ENCODE measurements around the gene DPYSL3. TPM values are rescaled to one million over a fixed set of nuclear protein-coding genes. Genes with fewer than 3 reads are reported as not detected.

DPYSL3 gene
- total RNA-seq, 2 donors from 2014 or later, result 161 to 255 TPM

DNA sequence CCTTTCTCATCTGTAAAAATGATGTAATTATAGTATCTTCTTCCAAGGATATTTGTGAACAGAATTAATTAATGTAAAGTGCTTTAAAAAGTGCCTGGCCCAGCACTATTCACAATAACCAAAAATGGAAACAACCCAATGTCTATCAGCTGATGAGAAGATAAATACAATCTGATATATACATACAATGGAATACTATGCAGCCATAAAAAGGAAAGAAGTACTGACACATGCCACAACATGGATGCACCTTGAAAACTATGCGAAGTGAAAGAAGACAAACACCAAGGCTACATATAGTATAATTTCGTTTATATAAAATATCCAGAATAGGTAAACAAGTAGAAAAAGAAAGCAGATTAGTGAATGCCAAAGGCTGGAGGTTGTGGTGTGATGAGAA is 24.1 kb downstream of the DPYSL3 start:
- Histone ChIP-seq H3K27ac (peak overlapping the region; percentile 85 to 92), H3K4me1 (ENCODE audit: control insufficient read depth in 1 of 2, low read depth in 2 of 2) (peaks cover 38 to 42% of the 10 kb centered on the region in 2 donors), H3K9me3 (no peaks in the 10 kb centered on the region), H3K36me3 (no peaks in the 10 kb centered on the region), H3K27me3 (replicated peaks; ENCODE audit: insufficient read depth) (no peaks in the 10 kb centered on the region), H3K4me3 (no peak overlapping the region)
- no peak for DNase-seq (ENCODE audit: low spot score)
- ATAC-seq (ENCODE audit: insufficient number of reproducible peaks, low FRiP score, low read depth), result no peak
- TF ChIP-seq CTCF (IDR thresholded peaks at IDR 0.05), result no peak

- no peak for ATAC-seq (ENCODE audit: insufficient number of reproducible peaks, low FRiP score, low read depth)
Measured at GRCh38 chr5:147485046-147485445, 24.8 kb downstream of the DPYSL3 start.

GRCh38 chr5:147484708-147485020 is 25.2 kb downstream of the DPYSL3 start:
- ATAC-seq (ENCODE audit: insufficient number of reproducible peaks, low FRiP score, low read depth) (no peak), DNase-seq (ENCODE audit: low spot score) (no peak)
- peak overlapping the region; percentile 54 for H3K4me3 ChIP-seq
- peaks cover 44 to 49% of the 10 kb centered on the region in 2 donors for H3K4me1 ChIP-seq (ENCODE audit: control insufficient read depth in 1 of 2, low read depth in 2 of 2)
- H3K9me3 ChIP-seq, result no peaks in the 10 kb centered on the region
- no peaks in the 10 kb centered on the region for H3K27me3 ChIP-seq (replicated peaks; ENCODE audit: insufficient read depth)
- H3K27ac ChIP-seq, result peak overlapping the region; percentile 85 to 92
- no peak for TF ChIP-seq CTCF (IDR thresholded peaks at IDR 0.05)
- H3K36me3 ChIP-seq, result no peaks in the 10 kb centered on the region

More at GRCh38 chr5:147485046-147485445, 24.8 kb downstream of the DPYSL3 start:
- Histone ChIP-seq H3K9me3 (no peaks in the 10 kb centered on the region), H3K4me1 (ENCODE audit: control insufficient read depth in 1 of 2, low read depth in 2 of 2) (peaks cover 41 to 45% of the 10 kb centered on the region in 2 donors), H3K4me3 (peak overlapping the region; percentile 54), H3K27ac (peak overlapping the region; percentile 85 to 92), H3K36me3 (no peaks in the 10 kb centered on the region), H3K27me3 (replicated peaks; ENCODE audit: insufficient read depth) (no peaks in the 10 kb centered on the region)
- no peak for DNase-seq (ENCODE audit: low spot score)
- TF ChIP-seq CTCF (IDR thresholded peaks at IDR 0.05), result no peak

DNA sequence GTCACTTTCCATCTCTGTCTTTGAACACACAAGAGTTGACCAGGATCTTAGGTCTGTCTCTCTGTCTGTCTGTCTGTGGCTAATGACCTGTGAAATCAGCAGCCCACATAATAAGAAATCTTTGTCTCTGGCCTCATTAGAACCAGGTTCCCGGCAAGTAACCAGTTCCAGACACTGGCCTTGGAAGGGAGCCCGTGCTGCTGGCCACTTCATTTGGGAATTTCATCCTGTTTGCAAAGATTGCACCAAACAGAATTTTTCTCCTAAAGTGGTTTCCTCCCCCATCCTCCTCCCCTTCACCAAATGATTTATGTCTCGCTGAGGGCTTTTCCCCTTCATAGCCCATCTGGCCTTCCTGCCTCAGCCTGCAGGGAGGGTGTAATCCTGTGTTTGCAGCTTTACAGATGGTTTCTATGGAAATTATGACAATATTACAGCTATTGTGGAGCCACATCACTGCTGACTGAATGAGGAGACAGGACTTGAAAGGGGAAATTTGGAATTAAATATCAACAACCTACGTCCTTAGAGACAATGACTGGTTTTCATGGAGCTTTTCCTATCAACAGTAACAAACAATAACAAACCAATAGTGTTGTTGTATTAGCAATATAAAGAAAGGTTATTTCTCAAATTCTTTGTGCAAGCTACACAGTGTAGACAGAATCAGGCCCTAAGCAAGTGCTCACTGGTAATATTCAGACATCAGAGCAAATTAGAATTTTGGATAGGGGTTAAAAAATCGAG is 25.7 kb downstream of the DPYSL3 start:
- H3K36me3 ChIP-seq, result no peaks in the 10 kb centered on the region
- peak; percentile 24 for DNase-seq (ENCODE audit: low spot score)
- no peaks in the 10 kb centered on the region for H3K27me3 ChIP-seq (replicated peaks; ENCODE audit: insufficient read depth)
- peak; percentile 42 for ATAC-seq (ENCODE audit: insufficient number of reproducible peaks, low FRiP score, low read depth)
- peak overlapping the region; percentile 85 to 92 for H3K27ac ChIP-seq
- peak overlapping the region; percentile 54 for H3K4me3 ChIP-seq
- no peak for TF ChIP-seq CTCF (IDR thresholded peaks at IDR 0.05)
- peaks cover 50 to 54% of the 10 kb centered on the region in 2 donors for H3K4me1 ChIP-seq (ENCODE audit: control insufficient read depth in 1 of 2, low read depth in 2 of 2)
- H3K9me3 ChIP-seq, result no peaks in the 10 kb centered on the region

DNA sequence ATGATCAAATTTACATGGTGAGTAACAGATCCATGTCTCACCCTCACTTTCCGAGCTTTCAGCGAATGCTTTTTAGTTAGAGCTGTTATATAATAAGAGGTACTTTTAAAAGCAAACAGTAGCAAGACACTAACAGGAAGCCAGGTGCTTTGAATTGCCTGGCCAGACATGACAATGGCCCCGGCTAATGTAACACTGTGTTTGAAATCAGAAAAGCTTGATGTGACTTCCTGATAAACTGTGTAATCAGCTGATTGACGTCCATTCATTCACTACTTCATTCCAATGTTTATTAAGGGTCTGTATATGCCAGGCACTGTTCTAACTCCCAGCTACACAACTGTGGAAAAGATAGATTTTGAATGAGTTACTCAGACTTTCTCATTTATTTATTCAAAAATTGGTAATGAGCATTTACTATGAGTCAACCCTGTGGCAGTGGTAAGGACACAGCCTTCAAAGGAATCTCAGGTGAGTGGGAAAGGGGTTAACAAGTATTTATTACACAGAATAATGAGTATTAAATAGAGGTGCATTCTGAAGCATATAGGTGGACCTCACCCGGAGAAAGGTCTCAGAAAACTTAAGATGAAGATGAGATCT is 26.6 kb downstream of the DPYSL3 start:
- DNase-seq (ENCODE audit: low spot score), result no peak
- peak overlapping the region; percentile 85 to 92 for H3K27ac ChIP-seq
- ATAC-seq (ENCODE audit: insufficient number of reproducible peaks, low FRiP score, low read depth), result no peak
- H3K36me3 ChIP-seq, result no peaks in the 10 kb centered on the region
- TF ChIP-seq CTCF (IDR thresholded peaks at IDR 0.05), result no peak
- no peak overlapping the region for H3K4me3 ChIP-seq
- no peaks in the 10 kb centered on the region for H3K27me3 ChIP-seq (replicated peaks; ENCODE audit: insufficient read depth)
- no peaks in the 10 kb centered on the region for H3K9me3 ChIP-seq
- peaks cover 56 to 62% of the 10 kb centered on the region in 2 donors for H3K4me1 ChIP-seq (ENCODE audit: control insufficient read depth in 1 of 2, low read depth in 2 of 2)
